ENCODE results near the gene THAP4. TPM values are rescaled to one million over a fixed set of nuclear protein-coding genes. Genes with fewer than 3 reads are reported as not detected.
A peak's percentile ranks its signal among the peaks of the same experiment; 100 is the strongest.

THAP4 gene
- total RNA-seq, 1 donor from 2014 or later, result 46.0 TPM

DNA sequence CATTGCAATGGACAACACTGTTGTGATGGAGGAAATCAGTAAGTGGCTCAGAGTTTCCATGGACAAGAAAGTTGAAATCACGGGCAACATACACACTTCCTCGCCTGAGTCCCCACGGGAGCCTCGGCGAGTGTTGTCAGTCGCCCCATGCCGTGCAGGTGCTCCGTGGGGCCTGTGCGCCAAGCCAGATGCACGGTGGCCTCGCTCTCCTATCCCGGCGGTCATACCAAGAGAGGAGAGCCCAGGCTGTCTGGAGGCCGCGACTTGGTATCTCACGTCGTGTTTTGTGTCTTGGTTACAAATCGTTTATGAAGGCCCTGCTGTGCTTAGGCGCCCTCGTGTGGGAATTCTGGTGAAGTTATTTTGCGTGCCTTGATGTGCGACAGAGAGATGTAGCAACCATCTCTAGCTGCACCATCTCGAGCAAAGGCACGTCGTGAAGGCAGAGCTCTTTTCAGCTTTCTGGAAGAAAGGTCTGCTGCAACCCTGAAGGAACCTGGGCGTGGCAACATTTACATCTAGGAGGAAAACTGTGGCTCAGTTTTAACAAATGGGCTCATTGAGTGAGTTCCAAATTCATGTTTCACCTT, 22.3 kb upstream of the THAP4 start:
- Histone ChIP-seq H3K36me3 (ENCODE audit: insufficient read depth, low read length) (peaks cover 24% of the 10 kb centered on the region), H4K20me1 (ENCODE audit: insufficient read depth, low read length) (peaks cover 16% of the 10 kb centered on the region), H3K4me2 (ENCODE audit: low read length) (no peak overlapping the region), H3K9me3 (ENCODE audit: insufficient read depth, low read depth, low read length) (no peaks in the 10 kb centered on the region), H3K27me3 (ENCODE audit: insufficient read depth, low read length) (no peaks in the 10 kb centered on the region), H2AFZ (ENCODE audit: low read depth, low read length) (no peak overlapping the region), H3K4me1 (ENCODE audit: insufficient read depth, low read length) (no peaks in the 10 kb centered on the region), H3K27ac (ENCODE audit: low read depth, low read length) (no peak overlapping the region), H3K79me2 (ENCODE audit: insufficient read depth, low read length) (no peaks in the 10 kb centered on the region), H3K4me3 (ENCODE audit: insufficient read depth, low read depth, low read length) (no peak overlapping the region), H3K9ac (ENCODE audit: low read length) (no peak overlapping the region)
- peak; percentile 39 for DNase-seq (ENCODE audit: low read depth)
- FAIRE-seq, result peak; percentile 76
- H3K27me3 Mint-ChIP-seq (ENCODE audit: low read depth, unreplicated experiment), result no peaks in the 10 kb centered on the region
- H3K4me1 Mint-ChIP-seq (ENCODE audit: low read depth, unreplicated experiment), result peaks cover 3% of the 10 kb centered on the region
- H3K9me3 Mint-ChIP-seq (ENCODE audit: unreplicated experiment), result no peaks in the 10 kb centered on the region
- no peak for TF ChIP-seq EZH2 (IDR thresholded peaks at IDR 0.05; ENCODE audit: insufficient read depth, low read length)
- TF ChIP-seq, protein P1, sequence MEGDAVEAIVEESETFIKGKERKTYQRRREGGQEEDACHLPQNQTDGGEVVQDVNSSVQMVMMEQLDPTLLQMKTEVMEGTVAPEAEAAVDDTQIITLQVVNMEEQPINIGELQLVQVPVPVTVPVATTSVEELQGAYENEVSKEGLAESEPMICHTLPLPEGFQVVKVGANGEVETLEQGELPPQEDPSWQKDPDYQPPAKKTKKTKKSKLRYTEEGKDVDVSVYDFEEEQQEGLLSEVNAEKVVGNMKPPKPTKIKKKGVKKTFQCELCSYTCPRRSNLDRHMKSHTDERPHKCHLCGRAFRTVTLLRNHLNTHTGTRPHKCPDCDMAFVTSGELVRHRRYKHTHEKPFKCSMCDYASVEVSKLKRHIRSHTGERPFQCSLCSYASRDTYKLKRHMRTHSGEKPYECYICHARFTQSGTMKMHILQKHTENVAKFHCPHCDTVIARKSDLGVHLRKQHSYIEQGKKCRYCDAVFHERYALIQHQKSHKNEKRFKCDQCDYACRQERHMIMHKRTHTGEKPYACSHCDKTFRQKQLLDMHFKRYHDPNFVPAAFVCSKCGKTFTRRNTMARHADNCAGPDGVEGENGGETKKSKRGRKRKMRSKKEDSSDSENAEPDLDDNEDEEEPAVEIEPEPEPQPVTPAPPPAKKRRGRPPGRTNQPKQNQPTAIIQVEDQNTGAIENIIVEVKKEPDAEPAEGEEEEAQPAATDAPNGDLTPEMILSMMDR (IDR thresholded peaks at IDR 0.05; ENCODE audit: insufficient read depth, low read depth, low read length), result peak; percentile 68
- H3K36me3 Mint-ChIP-seq (ENCODE audit: low read depth, unreplicated experiment), result peaks cover 35% of the 10 kb centered on the region
- H3K4me3 Mint-ChIP-seq (ENCODE audit: unreplicated experiment), result no peak overlapping the region
- H3K27ac Mint-ChIP-seq (ENCODE audit: unreplicated experiment), result peak overlapping the region; percentile 18

DNA sequence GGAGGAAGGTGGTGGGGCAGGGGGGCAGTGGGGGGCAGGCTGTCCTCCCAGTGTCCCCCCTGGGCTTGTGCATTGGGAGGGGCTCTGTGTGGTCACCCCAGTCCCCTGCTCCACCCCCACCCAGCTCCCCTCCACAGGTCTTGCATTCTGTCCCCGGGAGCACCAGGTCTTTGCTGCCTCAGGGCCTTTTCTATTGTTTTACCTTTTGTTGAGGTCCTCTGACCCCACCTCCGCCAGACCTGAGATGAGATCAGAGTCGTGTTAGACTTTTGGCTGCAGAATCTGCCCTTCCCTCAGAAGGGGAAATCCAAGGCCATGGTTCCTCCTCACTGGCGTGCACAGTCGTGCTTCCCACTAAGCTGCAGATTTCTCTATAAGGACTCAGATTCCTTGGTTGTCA, 21.3 kb upstream of the THAP4 start:
- Histone ChIP-seq H3K4me2 (ENCODE audit: low read length) (no peak overlapping the region), H3K4me1 (ENCODE audit: insufficient read depth, low read length) (no peaks in the 10 kb centered on the region), H3K9me3 (ENCODE audit: insufficient read depth, low read depth, low read length) (no peaks in the 10 kb centered on the region), H4K20me1 (ENCODE audit: insufficient read depth, low read length) (peaks cover 21% of the 10 kb centered on the region), H3K27me3 (ENCODE audit: insufficient read depth, low read length) (no peaks in the 10 kb centered on the region), H3K4me3 (ENCODE audit: insufficient read depth, low read depth, low read length) (no peak overlapping the region), H3K36me3 (ENCODE audit: insufficient read depth, low read length) (peaks cover 28% of the 10 kb centered on the region), H3K79me2 (ENCODE audit: insufficient read depth, low read length) (peaks cover under 1% of the 10 kb centered on the region), H3K27ac (ENCODE audit: low read depth, low read length) (no peak overlapping the region), H2AFZ (ENCODE audit: low read depth, low read length) (no peak overlapping the region), H3K9ac (ENCODE audit: low read length) (no peak overlapping the region)
- Mint-ChIP-seq H3K4me3 (ENCODE audit: unreplicated experiment) (no peak overlapping the region), H3K27ac (ENCODE audit: unreplicated experiment) (no peak overlapping the region), H3K9me3 (ENCODE audit: unreplicated experiment) (no peaks in the 10 kb centered on the region), H3K36me3 (ENCODE audit: low read depth, unreplicated experiment) (peaks cover 35% of the 10 kb centered on the region), H3K4me1 (ENCODE audit: low read depth, unreplicated experiment) (peaks cover 5% of the 10 kb centered on the region), H3K27me3 (ENCODE audit: low read depth, unreplicated experiment) (no peaks in the 10 kb centered on the region)
- TF ChIP-seq, protein P1 (IDR thresholded peaks at IDR 0.05; ENCODE audit: insufficient read depth, low read depth, low read length), result no peak
- no peak for TF ChIP-seq EZH2 (IDR thresholded peaks at IDR 0.05; ENCODE audit: insufficient read depth, low read length)
- no peak for DNase-seq (ENCODE audit: low read depth)
- FAIRE-seq, result no peak

DNA sequence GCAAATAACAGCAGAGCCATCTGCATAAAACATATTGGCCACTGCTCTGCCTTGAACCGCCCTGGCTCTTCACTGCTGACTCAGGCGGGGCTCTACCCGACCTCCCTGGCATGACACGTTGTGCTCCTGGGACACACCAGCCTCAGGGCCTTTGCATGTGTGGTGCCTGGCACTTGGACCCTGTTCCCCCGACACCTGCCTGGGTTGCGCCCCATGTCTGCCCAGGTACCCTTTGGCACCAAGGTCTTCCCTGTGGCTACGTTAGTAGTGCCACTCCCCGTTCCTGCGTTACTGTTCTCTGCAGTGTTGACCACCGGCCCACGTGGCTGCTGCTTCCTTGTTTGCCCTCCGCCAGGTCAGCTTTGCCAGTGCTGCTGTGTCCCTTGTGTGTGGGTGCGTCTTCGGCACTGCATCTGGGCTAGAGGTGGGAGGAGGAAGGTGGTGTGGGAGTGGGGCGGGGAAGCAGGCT, 20.9 kb upstream of the THAP4 start:
- Histone ChIP-seq H3K4me3 (ENCODE audit: insufficient read depth, low read depth, low read length) (no peak overlapping the region), H3K4me1 (ENCODE audit: insufficient read depth, low read length) (no peaks in the 10 kb centered on the region), H3K9ac (ENCODE audit: low read length) (no peak overlapping the region), H3K9me3 (ENCODE audit: insufficient read depth, low read depth, low read length) (no peaks in the 10 kb centered on the region), H3K4me2 (ENCODE audit: low read length) (no peak overlapping the region), H3K79me2 (ENCODE audit: insufficient read depth, low read length) (peaks cover 5% of the 10 kb centered on the region), H3K27ac (ENCODE audit: low read depth, low read length) (no peak overlapping the region), H2AFZ (ENCODE audit: low read depth, low read length) (no peak overlapping the region), H3K36me3 (ENCODE audit: insufficient read depth, low read length) (peaks cover 28% of the 10 kb centered on the region), H4K20me1 (ENCODE audit: insufficient read depth, low read length) (peaks cover 26% of the 10 kb centered on the region), H3K27me3 (ENCODE audit: insufficient read depth, low read length) (no peaks in the 10 kb centered on the region)
- Mint-ChIP-seq H3K36me3 (ENCODE audit: low read depth, unreplicated experiment) (peaks cover 35% of the 10 kb centered on the region), H3K4me3 (ENCODE audit: unreplicated experiment) (no peak overlapping the region), H3K27ac (ENCODE audit: unreplicated experiment) (no peak overlapping the region), H3K9me3 (ENCODE audit: unreplicated experiment) (no peaks in the 10 kb centered on the region), H3K4me1 (ENCODE audit: low read depth, unreplicated experiment) (peaks cover 5% of the 10 kb centered on the region), H3K27me3 (ENCODE audit: low read depth, unreplicated experiment) (no peaks in the 10 kb centered on the region)
- TF ChIP-seq, protein P1 (IDR thresholded peaks at IDR 0.05; ENCODE audit: insufficient read depth, low read depth, low read length), result no peak
- no peak for TF ChIP-seq EZH2 (IDR thresholded peaks at IDR 0.05; ENCODE audit: insufficient read depth, low read length)
- FAIRE-seq (no peak), DNase-seq (ENCODE audit: low read depth) (no peak)
